Kasumi-1 (cell line): ENCODE data around the gene ADH1B.
"Not testable (repeated sequence)": the region's sequence is repeated elsewhere in the genome, so short reads cannot be mapped to it uniquely, and the experiment has no call there.

ENCODE experiments used
- DNase-seq, 2 experiments: peaks; one replicate each; lab custom pipeline; 2025; lab: John Stamatoyannopoulos, UW

ADH1B gene

DNA sequence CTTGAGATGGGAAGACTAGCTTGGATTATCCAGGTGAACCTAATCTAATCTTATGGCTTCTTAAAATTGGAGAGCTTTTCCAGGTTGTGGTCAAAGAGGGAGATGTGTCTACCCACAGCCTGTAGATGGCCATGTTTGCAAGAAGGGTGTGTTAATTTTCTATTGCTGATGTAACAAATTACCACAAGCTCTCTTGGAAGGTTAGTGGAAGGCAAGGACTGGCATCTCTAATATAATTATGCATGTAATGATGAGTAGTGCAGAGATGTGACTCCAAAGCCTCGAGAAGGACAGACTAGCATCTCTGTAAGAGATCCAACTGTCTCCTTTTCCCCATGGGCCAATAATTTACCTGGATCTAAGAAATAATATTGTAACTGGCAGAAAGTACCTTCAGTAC lies 3.2 kb upstream of the ADH1B start:
- no peak for DNase-seq

DNA sequence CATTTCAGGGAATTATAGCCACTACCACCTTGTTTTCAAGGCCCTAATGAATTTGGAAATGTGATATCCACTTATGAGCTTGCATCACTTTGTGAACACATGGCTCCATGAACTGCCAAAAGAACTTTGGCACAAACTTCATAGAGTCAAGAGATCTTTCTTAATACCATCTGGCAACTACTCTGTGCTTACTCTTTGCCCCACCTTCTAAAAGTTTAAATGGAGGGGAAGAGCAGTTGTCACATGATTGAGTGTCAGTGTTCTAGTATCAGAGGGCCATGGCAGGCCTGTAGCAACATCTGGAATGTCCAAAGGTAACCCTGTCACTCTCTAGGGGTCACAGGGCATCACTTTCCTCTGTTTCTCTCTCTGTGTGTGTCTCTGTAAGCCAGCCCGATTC lies 2.6 kb upstream of the ADH1B start:
- no peak for DNase-seq

GRCh38 chr4:99317811-99318210 lies 3.4 kb downstream of the ADH1B start:
- not testable (repeated sequence) for DNase-seq

DNA sequence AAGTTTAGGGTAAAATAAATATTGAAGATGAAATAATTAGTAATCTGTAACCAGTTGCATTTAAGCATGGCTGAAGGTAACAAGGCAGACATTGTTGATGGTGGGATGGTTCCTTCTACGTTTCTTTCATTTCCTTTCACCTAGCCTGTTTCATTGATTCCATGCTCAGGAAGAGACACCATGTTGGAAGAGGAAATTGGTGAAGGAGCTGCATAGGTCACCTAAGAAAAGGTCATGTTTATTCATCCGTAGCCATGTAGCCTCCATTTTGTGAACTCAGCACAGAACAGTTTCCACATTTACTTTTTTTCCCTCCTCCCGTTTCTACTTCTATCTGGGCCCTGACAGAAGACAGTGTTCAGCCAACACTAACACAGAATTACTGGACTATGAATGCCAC lies 3.8 kb downstream of the ADH1B start:
- DNase-seq: no peak

GRCh38 chr4:99315839-99316238 lies 5.4 kb downstream of the ADH1B start:
- DNase-seq: no peak

GRCh38 chr4:99314211-99314610 lies 7.0 kb downstream of the ADH1B start:
- no peak for DNase-seq

GRCh38 chr4:99310389-99310788 lies 10.8 kb downstream of the ADH1B start:
- no peak for DNase-seq

DNA sequence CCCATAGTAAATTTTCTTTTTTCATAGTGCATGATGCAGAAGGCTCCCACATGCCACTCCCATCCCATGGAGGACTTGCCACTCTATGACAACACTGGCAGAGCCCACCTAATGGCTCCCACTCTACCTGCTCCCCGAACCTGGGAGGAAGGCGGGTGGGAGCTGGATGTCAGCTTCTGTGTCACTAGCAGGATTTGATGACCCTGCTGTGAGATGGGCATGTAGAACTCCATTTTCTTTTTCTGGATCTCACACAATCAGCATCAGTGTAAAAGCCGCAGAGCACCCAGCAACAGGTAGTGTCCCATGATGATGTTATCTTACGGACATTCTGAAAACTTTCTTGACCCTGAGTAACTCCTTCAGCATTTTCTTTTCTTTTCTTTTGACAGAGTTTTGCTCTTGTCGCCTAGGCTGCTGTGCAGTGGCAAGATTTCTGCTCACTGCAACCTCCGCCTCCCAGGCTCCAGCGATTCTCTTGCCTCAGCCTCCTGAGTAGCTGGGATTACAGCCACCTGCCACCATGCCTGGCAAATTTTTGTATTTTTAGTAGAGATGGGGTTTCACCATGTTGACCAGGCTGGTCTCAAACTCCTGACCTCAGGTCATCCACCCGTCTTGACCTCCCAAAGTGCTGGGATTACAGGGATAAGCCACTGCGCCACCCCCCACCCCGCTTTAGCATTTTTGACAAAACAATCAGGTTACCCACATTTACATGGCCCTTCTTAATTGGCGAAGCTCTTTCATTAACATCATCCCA lies 15.4 kb downstream of the ADH1B start:
- DNase-seq: no peak

GRCh38 chr4:99301376-99302164 lies 19.6 kb downstream of the ADH1B start:
- no peak for DNase-seq

DNA sequence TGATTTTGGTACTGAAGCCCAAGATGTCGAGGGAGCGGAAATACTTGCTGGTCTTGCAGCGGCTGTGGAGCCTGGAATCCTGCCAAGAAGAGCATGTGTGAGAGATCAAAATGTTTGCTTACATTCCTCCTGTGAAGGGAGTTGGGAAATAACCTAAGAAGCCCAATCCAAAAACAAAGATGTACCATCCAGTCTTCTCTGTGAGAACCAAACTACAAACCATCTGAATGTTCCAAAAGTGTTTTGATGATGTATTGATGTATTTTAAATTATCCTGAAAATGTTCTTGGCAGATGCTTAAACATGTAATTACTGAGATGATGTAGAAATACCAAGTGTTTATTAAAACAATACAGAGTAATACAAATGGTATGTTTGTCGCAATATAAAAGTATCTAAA lies 20.3 kb downstream of the ADH1B start:
- no peak for DNase-seq

DNA sequence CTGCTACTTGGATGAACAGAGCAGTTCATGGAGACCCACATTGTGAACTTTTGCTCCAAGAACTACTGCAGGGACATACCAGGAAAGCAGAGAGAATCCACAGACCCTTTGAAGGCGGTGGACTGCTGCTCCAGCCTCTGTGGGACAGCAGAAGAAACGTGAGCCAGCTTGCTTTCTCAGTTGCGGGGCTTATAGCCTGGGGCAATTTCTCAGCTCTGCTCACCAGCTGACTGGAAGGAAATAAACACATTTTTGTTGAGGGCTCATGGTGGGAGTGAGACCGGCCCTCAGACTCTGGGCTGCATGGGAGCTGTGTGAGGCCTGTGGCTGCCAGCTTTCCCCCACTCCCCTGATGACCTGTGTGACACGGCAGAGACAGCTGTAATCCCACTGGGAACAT lies 27.8 kb downstream of the ADH1B start:
- DNase-seq: no peak

DNA sequence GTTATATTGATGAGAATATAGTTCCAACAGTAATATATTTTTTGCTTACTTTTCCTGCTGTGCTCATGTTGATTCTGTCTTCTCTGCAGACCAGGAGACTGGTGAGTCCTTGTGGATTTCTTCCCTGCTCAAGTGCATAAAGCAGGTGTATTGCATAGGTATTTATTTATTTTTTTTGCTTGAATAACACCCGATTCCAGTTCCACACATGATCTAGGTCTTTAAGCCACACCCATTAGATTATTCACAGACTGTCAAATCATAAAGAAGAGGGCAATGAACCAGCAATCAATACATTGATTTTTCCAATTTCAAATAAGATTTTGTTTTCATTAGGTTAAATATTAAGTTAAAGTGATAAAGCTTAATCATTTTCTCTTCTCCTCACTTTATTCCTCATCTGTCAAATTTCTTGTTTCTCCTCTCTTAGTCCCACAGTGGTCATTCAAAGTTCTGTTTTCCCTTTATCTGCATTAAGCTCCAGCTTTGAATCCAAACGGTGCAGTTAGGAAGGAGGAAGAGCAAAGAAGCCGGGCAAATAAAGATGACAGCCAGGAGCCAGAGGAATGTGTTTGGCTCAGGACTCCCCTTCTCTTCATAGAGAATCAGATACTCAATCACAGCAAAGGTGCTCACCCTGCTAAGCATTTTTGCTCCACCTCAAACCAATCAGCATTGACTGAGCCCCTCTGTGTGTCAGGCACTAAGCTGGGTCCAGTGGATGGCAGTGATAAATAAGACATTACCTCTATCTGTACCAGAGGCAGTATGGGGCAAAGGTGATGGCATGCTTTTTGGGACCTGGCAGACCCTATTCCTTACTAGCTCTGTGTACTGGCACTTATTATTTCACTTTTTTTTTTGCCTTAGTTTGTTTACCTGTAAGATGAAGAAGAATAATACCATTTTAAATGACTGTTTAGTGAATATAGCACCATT lies 30.1 kb downstream of the ADH1B start, which contains the start of gene ADH1A:
Gene ADH1A, minus strand, starts transcription at position 138 of the 939 bp plus-strand sequence. Its CDS starts 71 bp downstream, at position 67.
- DNase-seq: no peak

GRCh38 chr4:99285387-99285786 lies 35.8 kb downstream of the ADH1B start:
- DNase-seq: no peak

- no peak for DNase-seq
Observed at GRCh38 chr4:99282731-99283130, 38.5 kb downstream of the ADH1B start.

DNA sequence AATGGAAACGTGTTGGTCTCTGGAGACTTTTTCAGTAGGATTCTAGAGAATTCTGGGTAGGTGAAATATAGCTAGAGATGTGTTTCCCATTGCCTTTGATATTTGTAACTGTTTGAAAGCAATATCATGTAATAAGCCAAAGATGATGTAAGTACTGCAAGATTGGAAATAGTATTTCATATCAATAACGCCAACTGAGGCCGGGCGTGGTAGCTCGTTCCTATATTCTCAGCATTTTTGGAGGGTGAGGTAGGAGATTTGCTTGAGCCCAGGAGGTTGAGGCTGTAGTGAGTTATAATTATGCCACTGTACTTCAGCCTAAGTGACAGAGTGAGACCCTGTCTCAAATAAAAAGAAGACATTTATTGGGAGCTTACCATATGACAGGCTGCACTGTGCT lies 39.9 kb downstream of the ADH1B start:
- DNase-seq: no peak

GRCh38 chr4:99276417-99276816 lies 44.8 kb downstream of the ADH1B start:
- no peak for DNase-seq

DNA sequence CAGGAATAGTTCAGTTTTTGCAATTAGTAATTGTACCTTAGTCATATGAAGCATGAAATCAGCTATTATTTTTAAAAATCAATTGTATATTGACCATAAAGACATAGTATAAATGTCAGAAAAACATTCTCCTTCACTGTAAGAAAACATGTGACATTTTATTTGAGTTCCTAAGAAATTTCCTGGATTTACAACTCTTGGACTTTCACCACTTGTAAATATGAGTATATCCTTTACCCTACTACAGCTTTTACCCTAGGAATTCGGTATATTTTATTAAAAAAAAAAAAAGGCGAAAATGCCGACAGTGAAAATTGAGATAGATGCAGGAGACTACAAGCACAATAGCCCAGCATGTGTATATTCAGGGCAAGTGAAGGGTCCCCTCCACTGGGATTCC lies 45.3 kb downstream of the ADH1B start:
- DNase-seq: no peak

- no peak for DNase-seq
Observed at GRCh38 chr4:99275050-99275449, 46.2 kb downstream of the ADH1B start.

GRCh38 chr4:99273704-99274103 lies 47.5 kb downstream of the ADH1B start:
- no peak for DNase-seq

GRCh38 chr4:99264927-99265326 lies 56.3 kb downstream of the ADH1B start:
- no peak for DNase-seq
